ENCODE data around the gene AKAP7.

Gene AKAP7

GRCh38 chr6:131136021-131136786 is 937 bp downstream of the AKAP7 start:
- Histone ChIP-seq H3K4me3 (ENCODE audit: low read length) (peak overlapping the region; percentile 53), H3K4me1 (ENCODE audit: control insufficient read depth, insufficient read depth, low read length) (peaks cover 12% of the 10 kb centered on the region), H3K9me3 (ENCODE audit: control insufficient read depth, low read length) (no peaks in the 10 kb centered on the region), H3K36me3 (ENCODE audit: control insufficient read depth, insufficient read depth, low read length) (no peaks in the 10 kb centered on the region), H3K27me3 (ENCODE audit: control insufficient read depth, insufficient read depth, low read length) (peaks cover 4% of the 10 kb centered on the region), H3K9ac (ENCODE audit: low read length) (peak overlapping the region; percentile 54)

GRCh38 chr6:131139599-131139998 is 4.3 kb downstream of the AKAP7 start:
- Histone ChIP-seq H3K4me3 (ENCODE audit: low read length) (no peak overlapping the region), H3K36me3 (ENCODE audit: control insufficient read depth, insufficient read depth, low read length) (no peaks in the 10 kb centered on the region), H3K9ac (ENCODE audit: low read length) (no peak overlapping the region), H3K27me3 (ENCODE audit: control insufficient read depth, insufficient read depth, low read length) (no peaks in the 10 kb centered on the region), H3K4me1 (ENCODE audit: control insufficient read depth, insufficient read depth, low read length) (peaks cover 10% of the 10 kb centered on the region), H3K9me3 (ENCODE audit: control insufficient read depth, low read length) (no peaks in the 10 kb centered on the region)

GRCh38 chr6:131143319-131143718 is 8.1 kb downstream of the AKAP7 start:
- Histone ChIP-seq H3K4me1 (ENCODE audit: control insufficient read depth, insufficient read depth, low read length) (no peaks in the 10 kb centered on the region), H3K27me3 (ENCODE audit: control insufficient read depth, insufficient read depth, low read length) (no peaks in the 10 kb centered on the region), H3K9ac (ENCODE audit: low read length) (no peak overlapping the region), H3K9me3 (ENCODE audit: control insufficient read depth, low read length) (no peaks in the 10 kb centered on the region), H3K36me3 (ENCODE audit: control insufficient read depth, insufficient read depth, low read length) (no peaks in the 10 kb centered on the region), H3K4me3 (ENCODE audit: low read length) (no peak overlapping the region)

GRCh38 chr6:131146865-131147264 is 11.6 kb downstream of the AKAP7 start:
- no peaks in the 10 kb centered on the region for H3K9me3 ChIP-seq (ENCODE audit: control insufficient read depth, low read length)
- no peaks in the 10 kb centered on the region for H3K4me1 ChIP-seq (ENCODE audit: control insufficient read depth, insufficient read depth, low read length)
- no peak overlapping the region for H3K9ac ChIP-seq (ENCODE audit: low read length)
- no peaks in the 10 kb centered on the region for H3K27me3 ChIP-seq (ENCODE audit: control insufficient read depth, insufficient read depth, low read length)
- no peaks in the 10 kb centered on the region for H3K36me3 ChIP-seq (ENCODE audit: control insufficient read depth, insufficient read depth, low read length)
- no peak overlapping the region for H3K4me3 ChIP-seq (ENCODE audit: low read length)

GRCh38 chr6:131156411-131156810 is 21.1 kb downstream of the AKAP7 start:
- H3K36me3 ChIP-seq (ENCODE audit: control insufficient read depth, insufficient read depth, low read length): no peaks in the 10 kb centered on the region

GRCh38 chr6:131159578-131159977 is 24.3 kb downstream of the AKAP7 start:
- Histone ChIP-seq H3K4me3 (ENCODE audit: low read length) (no peak overlapping the region), H3K4me1 (ENCODE audit: control insufficient read depth, insufficient read depth, low read length) (no peaks in the 10 kb centered on the region), H3K9me3 (ENCODE audit: control insufficient read depth, low read length) (no peaks in the 10 kb centered on the region)

More at GRCh38 chr6:131156411-131156810, 21.1 kb downstream of the AKAP7 start:
- H3K9me3 ChIP-seq (ENCODE audit: control insufficient read depth, low read length): no peaks in the 10 kb centered on the region
- H3K27me3 ChIP-seq (ENCODE audit: control insufficient read depth, insufficient read depth, low read length): no peaks in the 10 kb centered on the region
- no peak overlapping the region for H3K4me3 ChIP-seq (ENCODE audit: low read length)
- no peak overlapping the region for H3K9ac ChIP-seq (ENCODE audit: low read length)
- no peaks in the 10 kb centered on the region for H3K4me1 ChIP-seq (ENCODE audit: control insufficient read depth, insufficient read depth, low read length)

GRCh38 chr6:131160254-131160758 is 25.0 kb downstream of the AKAP7 start:
- Histone ChIP-seq H3K9ac (ENCODE audit: low read length) (no peak overlapping the region), H3K27me3 (ENCODE audit: control insufficient read depth, insufficient read depth, low read length) (no peaks in the 10 kb centered on the region), H3K9me3 (ENCODE audit: control insufficient read depth, low read length) (no peaks in the 10 kb centered on the region), H3K4me1 (ENCODE audit: control insufficient read depth, insufficient read depth, low read length) (no peaks in the 10 kb centered on the region), H3K4me3 (ENCODE audit: low read length) (no peak overlapping the region), H3K36me3 (ENCODE audit: control insufficient read depth, insufficient read depth, low read length) (no peaks in the 10 kb centered on the region)

More at GRCh38 chr6:131159578-131159977, 24.3 kb downstream of the AKAP7 start:
- Histone ChIP-seq H3K36me3 (ENCODE audit: control insufficient read depth, insufficient read depth, low read length) (no peaks in the 10 kb centered on the region), H3K27me3 (ENCODE audit: control insufficient read depth, insufficient read depth, low read length) (no peaks in the 10 kb centered on the region), H3K9ac (ENCODE audit: low read length) (no peak overlapping the region)

GRCh38 chr6:131161987-131162386 is 26.7 kb downstream of the AKAP7 start:
- Histone ChIP-seq H3K4me3 (ENCODE audit: low read length) (no peak overlapping the region), H3K9ac (ENCODE audit: low read length) (no peak overlapping the region)

GRCh38 chr6:131163886-131164285 is 28.6 kb downstream of the AKAP7 start:
- Histone ChIP-seq H3K9ac (ENCODE audit: low read length) (no peak overlapping the region), H3K4me3 (ENCODE audit: low read length) (no peak overlapping the region), H3K27me3 (ENCODE audit: control insufficient read depth, insufficient read depth, low read length) (no peaks in the 10 kb centered on the region), H3K9me3 (ENCODE audit: control insufficient read depth, low read length) (no peaks in the 10 kb centered on the region), H3K4me1 (ENCODE audit: control insufficient read depth, insufficient read depth, low read length) (no peaks in the 10 kb centered on the region), H3K36me3 (ENCODE audit: control insufficient read depth, insufficient read depth, low read length) (no peaks in the 10 kb centered on the region)

More at GRCh38 chr6:131161987-131162386, 26.7 kb downstream of the AKAP7 start:
- Histone ChIP-seq H3K9me3 (ENCODE audit: control insufficient read depth, low read length) (no peaks in the 10 kb centered on the region), H3K27me3 (ENCODE audit: control insufficient read depth, insufficient read depth, low read length) (no peaks in the 10 kb centered on the region), H3K4me1 (ENCODE audit: control insufficient read depth, insufficient read depth, low read length) (no peaks in the 10 kb centered on the region), H3K36me3 (ENCODE audit: control insufficient read depth, insufficient read depth, low read length) (no peaks in the 10 kb centered on the region)

- Histone ChIP-seq H3K4me1 (ENCODE audit: control insufficient read depth, insufficient read depth, low read length) (no peaks in the 10 kb centered on the region), H3K4me3 (ENCODE audit: low read length) (no peak overlapping the region), H3K9me3 (ENCODE audit: control insufficient read depth, low read length) (no peaks in the 10 kb centered on the region), H3K9ac (ENCODE audit: low read length) (no peak overlapping the region), H3K36me3 (ENCODE audit: control insufficient read depth, insufficient read depth, low read length) (no peaks in the 10 kb centered on the region), H3K27me3 (ENCODE audit: control insufficient read depth, insufficient read depth, low read length) (no peaks in the 10 kb centered on the region)
These were observed 29.2 kb downstream of the AKAP7 start for GRCh38 chr6:131164506-131164905.

GRCh38 chr6:131167773-131168172 is 32.5 kb downstream of the AKAP7 start:
- Histone ChIP-seq H3K4me1 (ENCODE audit: control insufficient read depth, insufficient read depth, low read length) (no peaks in the 10 kb centered on the region), H3K27me3 (ENCODE audit: control insufficient read depth, insufficient read depth, low read length) (no peaks in the 10 kb centered on the region), H3K4me3 (ENCODE audit: low read length) (no peak overlapping the region), H3K36me3 (ENCODE audit: control insufficient read depth, insufficient read depth, low read length) (no peaks in the 10 kb centered on the region), H3K9me3 (ENCODE audit: control insufficient read depth, low read length) (no peaks in the 10 kb centered on the region), H3K9ac (ENCODE audit: low read length) (no peak overlapping the region)

GRCh38 chr6:131169613-131170012 is 34.3 kb downstream of the AKAP7 start:
- Histone ChIP-seq H3K9me3 (ENCODE audit: control insufficient read depth, low read length) (no peaks in the 10 kb centered on the region), H3K4me1 (ENCODE audit: control insufficient read depth, insufficient read depth, low read length) (no peaks in the 10 kb centered on the region), H3K27me3 (ENCODE audit: control insufficient read depth, insufficient read depth, low read length) (no peaks in the 10 kb centered on the region), H3K9ac (ENCODE audit: low read length) (no peak overlapping the region), H3K4me3 (ENCODE audit: low read length) (no peak overlapping the region), H3K36me3 (ENCODE audit: control insufficient read depth, insufficient read depth, low read length) (no peaks in the 10 kb centered on the region)

Measured in mucosa of stomach (tissue), 1 donor.